Measurements from ENCODE around the gene BEAN1.
A peak's percentile ranks its signal among the peaks of the same experiment; 100 is the strongest.

Gene BEAN1

GRCh38 chr16:66427036-66427860 is at the start of gene BEAN1:
TSS of gene BEAN1 (plus strand) at chr16:66427295. CDS start at chr16:66437677, 10,382 bp downstream.
- no peak for DNase-seq

- DNase-seq = no peak
These were observed 49.8 kb upstream of the BEAN1 start for GRCh38 chr16:66377324-66377723.

DNA sequence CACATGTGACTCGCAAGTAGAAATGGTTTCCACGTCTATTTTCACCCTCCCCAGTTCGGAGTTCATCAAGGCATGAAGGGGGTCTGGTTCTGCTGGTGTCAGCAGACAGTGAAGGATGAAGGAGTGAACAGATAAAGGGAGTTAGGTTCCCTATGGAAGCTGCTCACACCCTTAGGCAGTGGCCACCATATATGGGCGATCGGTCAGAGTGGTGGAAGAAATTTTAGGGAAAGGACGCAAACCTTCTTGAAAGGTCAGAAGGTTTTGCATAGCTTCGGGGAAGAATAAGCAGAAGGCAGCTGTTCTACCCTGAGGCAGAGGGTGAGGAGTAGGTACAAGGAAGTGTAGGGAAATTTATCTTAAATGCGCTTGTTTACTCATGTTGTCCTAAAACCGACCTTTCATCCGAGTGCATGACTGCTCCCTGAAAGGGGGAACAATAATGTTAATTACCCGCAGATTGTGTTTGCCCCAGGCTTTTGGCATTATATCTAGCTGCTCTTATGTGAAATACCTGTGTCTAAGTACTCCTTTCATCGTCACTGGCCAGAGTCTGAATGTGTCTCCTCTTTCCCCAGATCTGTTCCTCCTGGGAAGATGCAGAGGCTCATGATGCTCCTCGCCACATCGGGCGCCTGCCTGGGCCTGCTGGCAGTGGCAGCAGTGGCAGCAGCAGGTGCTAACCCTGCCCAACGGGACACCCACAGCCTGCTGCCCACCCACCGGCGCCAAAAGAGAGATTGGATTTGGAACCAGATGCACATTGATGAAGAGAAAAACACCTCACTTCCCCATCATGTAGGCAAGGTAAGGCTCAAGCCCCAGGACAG is 48.1 kb upstream of the BEAN1 start:
- no peak for DNase-seq

DNA sequence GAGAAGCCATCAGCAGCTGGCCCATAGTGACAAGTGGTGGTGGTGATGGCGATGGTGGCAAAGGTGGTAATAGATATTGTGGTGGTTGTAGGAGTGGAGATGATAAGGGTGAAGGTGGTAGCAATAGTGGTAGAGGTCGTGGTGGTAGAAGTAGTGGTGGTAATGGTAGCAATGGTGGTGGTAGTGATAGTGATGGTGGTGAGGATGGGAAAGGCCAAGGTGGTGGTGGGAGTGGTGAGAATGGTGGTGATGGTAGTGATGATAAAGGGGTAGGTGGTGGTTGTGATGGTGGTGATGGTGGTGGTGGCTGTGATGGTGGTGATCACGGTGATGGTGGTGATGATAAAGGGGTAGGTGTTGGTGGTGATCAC is 47.5 kb upstream of the BEAN1 start:
- no peak for DNase-seq

GRCh38 chr16:66380421-66380820 is 46.7 kb upstream of the BEAN1 start:
- DNase-seq = no peak

GRCh38 chr16:66381585-66382170 is 45.4 kb upstream of the BEAN1 start:
- no peak for DNase-seq

GRCh38 chr16:66382171-66382965 is 44.7 kb upstream of the BEAN1 start:
- no peak for DNase-seq

DNA sequence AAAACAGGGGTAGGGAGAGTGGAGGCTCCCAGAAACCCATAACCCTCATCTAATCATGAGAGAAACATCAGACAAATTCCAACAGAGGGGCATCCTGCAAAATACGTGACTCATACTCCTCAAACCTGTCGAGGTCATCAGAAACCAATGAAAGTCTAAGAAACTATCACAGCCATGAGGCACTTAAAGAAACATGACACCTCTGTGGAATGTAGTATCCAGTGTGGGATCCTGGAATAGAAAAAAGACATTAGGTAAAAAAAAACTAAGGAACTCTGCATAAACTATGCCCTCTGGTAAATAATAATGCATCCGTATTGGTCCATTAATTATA is 44.2 kb upstream of the BEAN1 start:
- DNase-seq = peak; percentile 64

DNA sequence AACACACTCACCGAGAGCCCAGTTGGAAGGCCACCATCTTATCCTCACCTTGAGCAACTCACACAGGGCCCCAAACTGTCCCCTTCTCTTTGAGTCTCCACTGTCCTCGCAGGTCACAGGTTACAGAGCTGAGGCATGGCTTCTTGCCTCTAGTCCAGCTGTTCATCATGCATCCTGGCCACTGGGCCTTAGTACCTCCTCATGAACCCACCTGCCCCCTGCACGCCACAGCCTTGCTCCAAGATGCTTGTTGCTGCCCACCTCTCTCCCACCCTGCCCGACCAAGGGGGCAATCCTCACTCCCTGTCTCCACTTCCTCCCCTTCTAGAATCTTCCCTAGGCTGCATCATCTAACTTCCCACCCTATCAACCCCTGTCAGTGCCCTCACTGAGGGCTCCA is 43.5 kb upstream of the BEAN1 start:
- DNase-seq = no peak

DNA sequence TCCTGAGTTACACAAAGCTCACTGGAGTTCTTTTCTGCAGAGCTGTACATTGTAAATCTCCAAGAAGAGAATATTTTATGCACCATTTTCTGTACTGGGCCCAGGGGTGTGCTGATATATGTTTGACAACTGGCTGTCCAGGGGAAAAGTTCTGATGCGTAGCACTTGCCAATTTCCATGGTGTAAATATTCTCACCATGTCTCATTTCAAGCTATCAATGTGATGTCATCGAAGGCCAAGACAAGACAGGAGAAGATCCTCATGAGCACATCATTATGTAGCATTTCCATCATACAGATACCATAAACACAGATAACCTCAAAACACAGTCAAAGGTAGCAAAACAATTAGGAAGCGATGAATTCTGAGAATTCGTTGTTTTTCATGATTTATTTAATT is 41.7 kb upstream of the BEAN1 start:
- no peak for DNase-seq

DNA sequence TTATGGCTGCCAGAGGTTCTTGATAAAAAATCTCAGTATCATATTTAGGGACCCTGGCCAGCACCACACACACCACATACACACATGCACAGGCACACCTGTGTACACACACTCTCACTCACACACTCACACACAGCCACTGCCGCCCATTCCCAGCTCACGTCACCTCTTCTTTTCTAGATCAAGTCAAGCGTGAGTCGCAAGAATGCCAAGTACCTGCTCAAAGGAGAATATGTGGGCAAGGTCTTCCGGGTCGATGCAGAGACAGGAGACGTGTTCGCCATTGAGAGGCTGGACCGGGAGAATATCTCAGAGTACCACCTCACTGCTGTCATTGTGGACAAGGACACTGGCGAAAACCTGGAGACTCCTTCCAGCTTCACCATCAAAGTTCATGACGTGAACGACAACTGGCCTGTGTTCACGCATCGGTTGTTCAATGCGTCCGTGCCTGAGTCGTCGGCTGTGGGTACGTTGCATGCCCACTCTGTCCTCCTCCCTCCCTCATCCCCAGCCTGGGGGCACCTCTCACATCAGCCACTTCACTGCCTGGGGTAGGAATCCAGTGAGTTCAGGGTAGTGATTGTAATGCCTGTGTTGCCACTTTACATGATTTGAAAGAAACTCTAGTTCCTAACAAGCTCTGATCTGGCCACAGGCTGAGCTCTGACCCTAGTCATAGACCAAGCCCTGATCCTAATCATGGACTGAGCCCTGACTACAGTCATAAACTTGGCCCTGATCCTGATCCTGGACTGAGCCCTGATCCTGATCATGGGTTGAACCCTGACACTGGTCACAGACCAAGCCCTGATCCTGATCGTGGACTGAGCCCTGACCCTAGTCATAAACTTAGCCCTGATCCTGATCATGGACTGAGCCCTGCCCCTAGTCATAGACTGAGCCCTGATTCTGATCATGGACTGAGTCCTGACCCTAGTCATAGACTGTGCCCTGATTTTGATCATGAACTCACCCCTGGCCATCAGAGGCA is 40.2 kb upstream of the BEAN1 start:
- DNase-seq = no peak

DNA sequence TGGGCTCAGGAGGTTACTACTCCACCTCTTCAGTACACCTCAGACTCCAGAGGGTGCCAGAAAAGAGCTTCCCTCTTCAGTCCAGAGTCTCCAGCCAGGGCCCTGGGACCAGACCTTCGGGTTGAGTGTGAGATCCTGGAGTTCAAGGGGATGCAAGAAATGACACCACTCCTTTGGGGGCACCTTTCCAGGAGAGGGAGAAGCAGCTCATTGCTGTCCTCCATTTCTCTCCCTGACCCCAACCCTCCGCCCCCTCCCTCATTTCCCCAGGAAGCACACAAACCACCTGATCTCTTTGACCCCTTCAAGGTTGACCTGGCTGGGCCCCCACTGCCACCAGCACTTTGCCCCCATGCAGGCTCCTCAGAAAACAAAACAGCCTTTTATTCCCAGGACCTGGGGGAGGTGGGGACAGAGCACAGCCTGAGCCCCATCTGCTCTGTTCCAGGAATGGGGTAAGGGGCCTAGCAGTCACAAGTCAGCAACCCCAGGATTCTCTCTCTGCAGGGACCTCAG is 39.2 kb upstream of the BEAN1 start:
- DNase-seq = no peak

DNA sequence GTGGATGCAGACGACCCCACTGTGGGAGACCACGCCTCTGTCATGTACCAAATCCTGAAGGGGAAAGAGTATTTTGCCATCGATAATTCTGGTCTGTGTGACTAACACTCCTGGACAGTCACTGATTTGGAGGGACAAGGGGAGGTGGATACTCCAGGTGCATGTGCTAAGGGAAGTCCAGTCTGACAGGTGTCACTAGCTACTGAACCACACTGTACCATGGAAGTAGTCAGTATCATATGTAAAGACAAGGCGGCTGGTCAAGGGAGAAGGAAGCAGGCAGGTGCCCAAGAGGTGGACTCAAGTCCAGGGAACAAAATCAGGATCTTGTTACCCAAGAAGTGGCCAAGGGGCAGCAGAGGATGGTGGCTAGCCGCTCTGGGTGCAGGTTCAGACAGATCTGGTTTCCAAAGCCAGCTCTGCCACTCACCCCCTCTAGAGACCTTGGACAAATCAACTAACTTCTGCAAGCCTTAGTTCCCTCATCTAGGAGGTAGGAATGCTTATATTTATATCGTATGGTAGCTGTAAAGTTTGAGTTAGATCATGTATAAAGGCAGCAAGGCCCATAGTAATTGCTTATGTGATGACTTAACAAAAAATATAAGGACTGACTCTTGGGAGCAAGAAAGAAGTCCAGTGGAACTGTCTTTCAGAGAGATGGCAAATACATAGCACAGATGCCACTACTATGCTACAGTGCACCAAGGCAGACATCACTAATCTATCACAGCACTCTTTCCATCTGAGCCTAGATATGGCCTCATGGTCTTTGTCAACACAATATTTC is 38.5 kb upstream of the BEAN1 start:
- no peak for DNase-seq

GRCh38 chr16:66389256-66390176 is 37.6 kb upstream of the BEAN1 start:
- DNase-seq = no peak

DNA sequence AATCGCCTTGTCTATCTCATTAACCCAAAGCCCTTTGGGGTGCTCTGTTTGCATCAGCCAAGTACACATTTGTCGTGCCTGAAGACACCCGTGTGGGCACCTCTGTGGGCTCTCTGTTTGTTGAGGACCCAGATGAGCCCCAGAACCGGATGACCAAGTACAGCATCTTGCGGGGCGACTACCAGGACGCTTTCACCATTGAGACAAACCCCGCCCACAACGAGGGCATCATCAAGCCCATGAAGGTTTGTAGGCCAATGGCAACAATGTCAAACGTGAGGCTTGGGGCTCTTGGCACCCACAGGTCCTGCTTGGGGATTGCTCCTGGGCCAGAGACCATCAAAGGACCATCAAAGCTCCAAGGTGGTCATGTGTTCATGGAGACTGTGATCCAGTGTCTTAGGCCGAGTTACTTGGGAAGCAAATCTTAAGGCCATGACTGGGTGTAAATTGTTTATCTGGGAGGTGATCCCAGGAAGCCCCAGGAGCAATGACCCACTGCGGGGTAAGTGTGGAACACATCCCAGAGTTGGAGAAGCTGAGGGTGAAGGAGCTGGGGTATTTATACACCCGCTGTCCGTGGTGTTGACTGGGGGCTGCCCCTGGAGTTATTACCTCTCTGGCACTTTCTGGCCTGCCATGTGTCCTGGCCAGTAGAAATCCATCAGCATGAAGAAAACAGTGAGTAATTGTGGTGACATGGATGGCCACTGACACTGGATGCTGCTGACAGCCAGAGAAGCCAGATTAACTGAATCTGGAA is 36.6 kb upstream of the BEAN1 start:
- no peak for DNase-seq

DNA sequence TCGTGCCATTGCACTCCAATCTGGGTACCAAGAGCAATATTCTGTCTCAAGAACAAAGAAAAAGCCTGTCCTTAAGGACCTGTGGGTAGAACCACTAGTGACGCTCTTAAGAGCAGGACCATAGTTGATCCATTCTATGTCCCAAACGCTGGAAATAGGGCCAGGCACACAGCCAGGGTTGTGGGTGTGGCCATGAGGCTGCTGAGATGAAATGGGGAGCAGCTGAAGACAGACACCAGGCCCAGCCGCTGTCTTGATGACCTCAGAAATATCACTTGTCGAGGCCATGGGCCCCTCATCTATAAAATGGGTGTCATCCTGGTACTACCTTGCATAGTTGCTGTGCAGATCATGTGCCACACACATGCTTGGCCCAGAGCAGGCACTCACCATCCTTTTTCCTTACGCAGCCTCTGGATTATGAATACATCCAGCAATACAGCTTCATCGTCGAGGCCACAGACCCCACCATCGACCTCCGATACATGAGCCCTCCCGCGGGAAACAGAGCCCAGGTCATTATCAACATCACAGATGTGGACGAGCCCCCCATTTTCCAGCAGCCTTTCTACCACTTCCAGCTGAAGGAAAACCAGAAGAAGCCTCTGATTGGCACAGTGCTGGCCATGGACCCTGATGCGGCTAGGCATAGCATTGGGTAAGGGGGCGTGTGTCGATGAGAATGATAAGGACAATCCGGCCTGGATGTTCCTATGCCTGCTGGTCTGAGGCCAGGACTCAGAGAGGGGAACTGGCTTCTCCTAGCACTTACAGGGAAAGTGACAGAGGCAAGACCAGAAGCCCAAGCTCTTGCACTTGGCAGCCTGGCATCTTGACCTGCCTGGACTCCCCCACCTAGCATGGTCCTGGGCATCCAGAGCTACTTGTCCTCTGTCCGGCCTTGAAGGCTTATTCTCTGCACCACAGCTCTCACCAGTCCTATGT is 35.1 kb upstream of the BEAN1 start:
- no peak for DNase-seq

DNA sequence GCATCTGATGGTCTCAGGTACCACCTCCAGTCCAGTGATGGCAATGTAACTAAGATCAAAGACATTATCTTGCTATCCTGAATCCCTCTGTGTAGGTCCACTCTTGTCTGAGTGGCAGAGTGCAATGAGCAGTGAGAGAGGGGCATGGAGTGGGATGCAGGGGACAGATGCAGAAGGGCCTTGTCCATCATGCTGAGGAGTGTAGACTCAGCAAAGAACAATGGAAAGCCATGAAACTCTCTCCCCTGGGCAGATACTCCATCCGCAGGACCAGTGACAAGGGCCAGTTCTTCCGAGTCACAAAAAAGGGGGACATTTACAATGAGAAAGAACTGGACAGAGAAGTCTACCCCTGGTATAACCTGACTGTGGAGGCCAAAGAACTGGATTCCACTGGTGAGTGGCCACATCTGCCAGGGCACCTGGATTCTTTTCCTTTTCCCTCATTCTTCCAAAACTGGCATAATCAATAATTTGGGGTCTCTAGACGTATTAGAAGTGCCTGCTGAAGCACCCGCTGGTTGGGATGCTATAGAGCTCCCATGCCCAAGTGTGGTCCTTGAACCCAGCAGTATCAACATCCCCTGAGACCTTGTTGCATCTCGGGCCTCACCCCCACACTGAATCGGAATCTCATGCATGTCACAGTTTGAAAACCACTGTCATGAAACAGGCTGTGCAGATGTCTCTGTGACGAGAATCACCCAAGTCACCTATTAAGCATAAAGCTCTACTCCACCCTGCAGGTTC is 31.1 kb upstream of the BEAN1 start:
- DNase-seq = no peak

Data from DMS 273 treated with DMSO at 0.1 percent for 48 hours (cell line).